Testis (tissue), 2 donors: Measurements from ENCODE around the gene CPLX4.

Experiments used
- POLR2A ChIP-seq: fragments of 450-650 bp; IDR thresholded peaks from one replicate; pipeline ENCODE4 v1.6.1; 2017; ENCODE audit warnings: antibody characterized with exemption, mild to moderate bottlenecking, moderate library complexity
- TF ChIP-seq, protein P1 (sequence below), 3 experiments: fragments of 450-650 bp in 2 of 3; fragments of 200-600 bp in 1 of 3; sonication (generic) in 1 of 3; IDR thresholded peaks; one replicate each; pipeline ENCODE4 v1.5.1; 2016 to 2019; ENCODE audit warnings: antibody characterized with exemption in 3 of 3, mild to moderate bottlenecking in 2 of 3, moderate library complexity in 1 of 3

DNA sequence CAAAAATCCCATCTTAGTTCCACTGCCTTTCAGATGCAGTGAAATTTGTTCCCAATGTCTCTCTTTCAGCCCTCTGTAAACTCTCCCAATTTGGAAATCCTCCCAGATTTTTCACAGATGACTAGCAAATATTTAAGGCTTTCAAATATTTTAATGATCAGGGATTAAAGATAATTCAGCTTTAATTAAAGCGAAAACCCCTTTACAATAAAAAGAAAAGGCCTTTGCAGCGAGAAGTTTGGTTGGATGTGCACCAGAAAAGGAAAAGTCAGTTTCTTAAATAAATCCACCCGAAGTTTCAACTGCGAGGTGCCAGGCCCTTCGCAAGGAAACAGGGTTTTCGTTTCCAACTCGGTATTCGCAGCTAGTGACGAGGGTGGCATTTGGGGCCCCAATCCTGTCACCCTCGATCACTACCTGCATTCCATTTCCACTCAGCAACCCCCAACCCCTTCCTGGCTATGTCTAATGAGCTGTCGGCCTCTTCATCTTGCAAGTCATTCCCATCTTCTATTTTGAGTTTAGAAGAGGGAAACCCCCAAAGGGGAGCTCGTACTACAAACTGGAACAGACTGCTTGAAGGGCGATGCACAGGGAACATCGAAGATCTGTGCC lies 46.7 kb downstream of the CPLX4 start:
- TF ChIP-seq POLR2A, result no peak
- TF ChIP-seq, protein P1, sequence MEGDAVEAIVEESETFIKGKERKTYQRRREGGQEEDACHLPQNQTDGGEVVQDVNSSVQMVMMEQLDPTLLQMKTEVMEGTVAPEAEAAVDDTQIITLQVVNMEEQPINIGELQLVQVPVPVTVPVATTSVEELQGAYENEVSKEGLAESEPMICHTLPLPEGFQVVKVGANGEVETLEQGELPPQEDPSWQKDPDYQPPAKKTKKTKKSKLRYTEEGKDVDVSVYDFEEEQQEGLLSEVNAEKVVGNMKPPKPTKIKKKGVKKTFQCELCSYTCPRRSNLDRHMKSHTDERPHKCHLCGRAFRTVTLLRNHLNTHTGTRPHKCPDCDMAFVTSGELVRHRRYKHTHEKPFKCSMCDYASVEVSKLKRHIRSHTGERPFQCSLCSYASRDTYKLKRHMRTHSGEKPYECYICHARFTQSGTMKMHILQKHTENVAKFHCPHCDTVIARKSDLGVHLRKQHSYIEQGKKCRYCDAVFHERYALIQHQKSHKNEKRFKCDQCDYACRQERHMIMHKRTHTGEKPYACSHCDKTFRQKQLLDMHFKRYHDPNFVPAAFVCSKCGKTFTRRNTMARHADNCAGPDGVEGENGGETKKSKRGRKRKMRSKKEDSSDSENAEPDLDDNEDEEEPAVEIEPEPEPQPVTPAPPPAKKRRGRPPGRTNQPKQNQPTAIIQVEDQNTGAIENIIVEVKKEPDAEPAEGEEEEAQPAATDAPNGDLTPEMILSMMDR (IDR thresholded peaks at IDR 0.05), result no peak
